ENCODE measurements around the gene PFKFB3.

GRCh38 chr10:6228010-6228511, 25.3 kb downstream of the PFKFB3 start:
- TF ChIP-seq CTCF (IDR thresholded peaks at IDR 0.05; ENCODE audit: poor library complexity) = no peak
- no peak for TF ChIP-seq EZH2 (IDR thresholded peaks at IDR 0.05; ENCODE audit: borderline replicate concordance)
- TF ChIP-seq EZH2phosphoT487 (IDR thresholded peaks at IDR 0.05; ENCODE audit: low read depth, severe bottlenecking, unreplicated experiment) = no peak
